ENCODE data around the gene ANKRD13A. TPM values are rescaled to one million over a fixed set of nuclear protein-coding genes. Genes with fewer than 3 reads are reported as not detected.

Gene ANKRD13A
- total RNA-seq, 1 experiment from 2014 or later: 118 TPM

GRCh38 chr12:110058875-110059615 lies 59.8 kb downstream of the ANKRD13A start:
- Histone ChIP-seq H2AFZ (ENCODE audit: low read length) (no peak overlapping the region), H3K27ac (ENCODE audit: low read length) (no peak overlapping the region), H3K4me1 (ENCODE audit: insufficient read depth, low read length) (peaks cover 25% of the 10 kb centered on the region), H3K9me2 (replicated peaks; ENCODE audit: low read length) (no peaks in the 10 kb centered on the region), H3K9me3 (ENCODE audit: low read length) (no peaks in the 10 kb centered on the region), H3K27me3 (ENCODE audit: low read length) (no peaks in the 10 kb centered on the region), H3K36me3 (ENCODE audit: low read depth, low read length) (no peaks in the 10 kb centered on the region), H3K9ac (ENCODE audit: low read length) (no peak overlapping the region), H4K20me1 (ENCODE audit: low read length) (no peaks in the 10 kb centered on the region), H3F3A (ENCODE audit: low read length, unreplicated experiment) (peaks cover 5% of the 10 kb centered on the region), H3K4me3 (ENCODE audit: low read length) (no peak overlapping the region), H3K4me2 (ENCODE audit: low read length) (no peak overlapping the region), H3K79me2 (ENCODE audit: low read length) (no peaks in the 10 kb centered on the region)
- CTCF ChIA-PET: no interaction called here
- no peak for ATAC-seq
- POLR2A ChIA-PET (ENCODE audit: unreplicated experiment): no interaction called here
- no peak for DNase-seq
- no TSS peak for BruUV-seq (replicated peaks)
- intact Hi-C loops (cut with micrococcal nuclease): no loop called here
- no peak for TF ChIP-seq CTCF (conservative IDR thresholded peaks at IDR 0.05; ENCODE audit: low read depth, low read length)
- no peak for TF ChIP-seq EZH2 (IDR thresholded peaks at IDR 0.05; ENCODE audit: low read length, unreplicated experiment)
- TF ChIP-seq EZH2phosphoT487 (IDR thresholded peaks at IDR 0.05; ENCODE audit: borderline replicate concordance, low read length): no peak

- Histone ChIP-seq H3K4me2 (ENCODE audit: low read length) (no peak overlapping the region), H3K9me2 (replicated peaks; ENCODE audit: low read length) (no peaks in the 10 kb centered on the region), H3K9ac (ENCODE audit: low read length) (no peak overlapping the region), H3K4me1 (ENCODE audit: insufficient read depth, low read length) (peaks cover 24% of the 10 kb centered on the region), H4K20me1 (ENCODE audit: low read length) (no peaks in the 10 kb centered on the region), H3F3A (ENCODE audit: low read length, unreplicated experiment) (peaks cover 5% of the 10 kb centered on the region), H3K4me3 (ENCODE audit: low read length) (no peak overlapping the region), H2AFZ (ENCODE audit: low read length) (no peak overlapping the region), H3K27me3 (ENCODE audit: low read length) (no peaks in the 10 kb centered on the region), H3K36me3 (ENCODE audit: low read depth, low read length) (no peaks in the 10 kb centered on the region), H3K27ac (ENCODE audit: low read length) (no peak overlapping the region), H3K79me2 (ENCODE audit: low read length) (no peaks in the 10 kb centered on the region), H3K9me3 (ENCODE audit: low read length) (no peaks in the 10 kb centered on the region)
- no TSS peak for BruUV-seq (replicated peaks)
- TF ChIP-seq CTCF (conservative IDR thresholded peaks at IDR 0.05; ENCODE audit: low read depth, low read length) (no peak), EZH2phosphoT487 (IDR thresholded peaks at IDR 0.05; ENCODE audit: borderline replicate concordance, low read length) (no peak), EZH2 (IDR thresholded peaks at IDR 0.05; ENCODE audit: low read length, unreplicated experiment) (no peak)
- ChIA-PET POLR2A (ENCODE audit: unreplicated experiment) (no interaction called here), CTCF (no interaction called here)
- intact Hi-C loops (cut with micrococcal nuclease): no loop called here
- no peak for ATAC-seq
- no peak for DNase-seq
Observed at GRCh38 chr12:110059651-110060000, 60.4 kb downstream of the ANKRD13A start.

- H2AFZ ChIP-seq (ENCODE audit: low read length): no peak overlapping the region
- H3F3A ChIP-seq (ENCODE audit: low read length, unreplicated experiment): no peaks in the 10 kb centered on the region
- H3K4me1 ChIP-seq (ENCODE audit: insufficient read depth, low read length): peaks cover 10% of the 10 kb centered on the region
- H3K36me3 ChIP-seq (ENCODE audit: low read depth, low read length): no peaks in the 10 kb centered on the region
- no peak overlapping the region for H3K4me2 ChIP-seq (ENCODE audit: low read length)
- DNase-seq: no peak
- TF ChIP-seq EZH2phosphoT487 (IDR thresholded peaks at IDR 0.05; ENCODE audit: borderline replicate concordance, low read length) (no peak), EZH2 (IDR thresholded peaks at IDR 0.05; ENCODE audit: low read length, unreplicated experiment) (no peak), CTCF (conservative IDR thresholded peaks at IDR 0.05; ENCODE audit: low read depth, low read length) (no peak)
- intact Hi-C loops (cut with micrococcal nuclease): no loop called here
- H4K20me1 ChIP-seq (ENCODE audit: low read length): no peaks in the 10 kb centered on the region
- ATAC-seq: no peak
- H3K27ac ChIP-seq (ENCODE audit: low read length): no peak overlapping the region
- POLR2A ChIA-PET (ENCODE audit: unreplicated experiment): interaction anchor here (0.6 kb wide), 1 partner anchor 121 kb away, joined by 9 read pairs; no protein-coding TSS in a partner anchor
- no peaks in the 10 kb centered on the region for H3K9me2 ChIP-seq (replicated peaks; ENCODE audit: low read length)
- H3K79me2 ChIP-seq (ENCODE audit: low read length): no peaks in the 10 kb centered on the region
- no peak overlapping the region for H3K4me3 ChIP-seq (ENCODE audit: low read length)
- H3K9me3 ChIP-seq (ENCODE audit: low read length): no peaks in the 10 kb centered on the region
- no peaks in the 10 kb centered on the region for H3K27me3 ChIP-seq (ENCODE audit: low read length)
- CTCF ChIA-PET: interaction anchor here (0.6 kb wide), 2 partner anchors 38 to 129 kb away, joined by 4 to 6 read pairs; no protein-coding TSS in a partner anchor
- H3K9ac ChIP-seq (ENCODE audit: low read length): no peak overlapping the region
- BruUV-seq (replicated peaks): no TSS peak
Observed at GRCh38 chr12:110062241-110062640, 63.0 kb downstream of the ANKRD13A start.
